MCF 10A (cell line): Measurements from ENCODE around the gene RIN1. TPM values are rescaled to one million over a fixed set of nuclear protein-coding genes. Genes with fewer than 3 reads are reported as not detected.

ENCODE experiments used
- BruUV-seq: library from RNA; stranded (reverse); fragments of 400-500 nt; replicated peaks from 2 replicates; lab custom pipeline; 2021; lab: Mats Ljungman, UMichigan
- CTCF ChIA-PET: fragments of 300-600 bp; sonication (Branson Sonifier 250); formaldehyde crosslinking; extraction: SDS; loops from one replicate; lab custom pipeline; 2021; ENCODE audit warnings: antibody characterized with exemption, inconsistent platforms; lab: Yijun Ruan, JAX
- POLR2A ChIA-PET: fragments of 300-600, 350-650 bp; sonication (Branson Sonifier 250); formaldehyde crosslinking; extraction: SDS; loops from one replicate; lab custom pipeline; 2020; ENCODE audit warnings: antibody characterized with exemption, inconsistent platforms; lab: Yijun Ruan, JAX
- DNase-seq: peaks from one replicate; pipeline ENCODE4 v3.0.0-alpha.2; 2018; ENCODE audit not compliant: unreplicated experiment
- H3K27ac Mint-ChIP-seq: one replicate; pipeline ENCODE4 v1.8.0; 2022; ENCODE audit warnings: mild to moderate bottlenecking, low read depth, mixed read lengths; ENCODE audit not compliant: unreplicated experiment
- H3K27me3 Mint-ChIP-seq: one replicate; pipeline ENCODE4 v1.8.0; 2022; ENCODE audit warnings: mixed read lengths; ENCODE audit not compliant: insufficient read depth, unreplicated experiment
- H3K36me3 Mint-ChIP-seq: one replicate; pipeline ENCODE4 v1.8.0; 2022; ENCODE audit warnings: mild to moderate bottlenecking, moderate library complexity, mixed read lengths; ENCODE audit not compliant: insufficient read depth, unreplicated experiment
- H3K4me1 Mint-ChIP-seq: one replicate; pipeline ENCODE4 v1.8.0; 2022; ENCODE audit warnings: mixed read lengths; ENCODE audit not compliant: insufficient read depth, unreplicated experiment
- H3K4me3 Mint-ChIP-seq: one replicate; pipeline ENCODE4 v1.8.0; 2022; ENCODE audit warnings: mild to moderate bottlenecking, moderate library complexity, mixed read lengths; ENCODE audit not compliant: unreplicated experiment
- H3K9me3 Mint-ChIP-seq: one replicate; pipeline ENCODE4 v1.8.0; 2022; ENCODE audit warnings: mixed read lengths; ENCODE audit not compliant: unreplicated experiment
- intact Hi-C: fragments of 100-400 bp; cut with micrococcal nuclease; formaldehyde crosslinking; loops from 2 replicates; pipeline ENCODE4 v1.14.1; 2022
- total RNA-seq: library from RNA; stranded (reverse); gene quantifications from 2 replicates; pipeline ENCODE4 v1.2.3, GENCODE V29; 2022
- TF ChIP-seq, protein P1 (sequence below): fragments of 200-600 bp; IDR thresholded peaks from one replicate; pipeline ENCODE4 v1.8.0; 2022; ENCODE audit warnings: antibody characterized with exemption, mild to moderate bottlenecking; ENCODE audit not compliant: unreplicated experiment

RIN1 gene
- total RNA-seq, 1 experiment from 2014 or later, result 50.2 TPM

- Mint-ChIP-seq H3K4me1 (peaks cover 41% of the 10 kb centered on the region), H3K4me3 (no peak overlapping the region), H3K9me3 (no peaks in the 10 kb centered on the region), H3K27ac (no peak overlapping the region), H3K27me3 (no peaks in the 10 kb centered on the region), H3K36me3 (peaks cover 29% of the 10 kb centered on the region)
- ChIA-PET POLR2A (interaction anchor here (0.9 to 2.5 kb wide), 12 partner anchors 9 to 47 kb away, joined by 3 to 16 read pairs (median 6); partner anchors contain the start of genes BRMS1 and YIF1A), CTCF (interaction anchor here (0.6 to 1.6 kb wide), 9 partner anchors 15 to 414 kb away, joined by 3 to 7 read pairs (median 3); partner anchors contain the start of gene BRMS1)
- TF ChIP-seq, protein P1, sequence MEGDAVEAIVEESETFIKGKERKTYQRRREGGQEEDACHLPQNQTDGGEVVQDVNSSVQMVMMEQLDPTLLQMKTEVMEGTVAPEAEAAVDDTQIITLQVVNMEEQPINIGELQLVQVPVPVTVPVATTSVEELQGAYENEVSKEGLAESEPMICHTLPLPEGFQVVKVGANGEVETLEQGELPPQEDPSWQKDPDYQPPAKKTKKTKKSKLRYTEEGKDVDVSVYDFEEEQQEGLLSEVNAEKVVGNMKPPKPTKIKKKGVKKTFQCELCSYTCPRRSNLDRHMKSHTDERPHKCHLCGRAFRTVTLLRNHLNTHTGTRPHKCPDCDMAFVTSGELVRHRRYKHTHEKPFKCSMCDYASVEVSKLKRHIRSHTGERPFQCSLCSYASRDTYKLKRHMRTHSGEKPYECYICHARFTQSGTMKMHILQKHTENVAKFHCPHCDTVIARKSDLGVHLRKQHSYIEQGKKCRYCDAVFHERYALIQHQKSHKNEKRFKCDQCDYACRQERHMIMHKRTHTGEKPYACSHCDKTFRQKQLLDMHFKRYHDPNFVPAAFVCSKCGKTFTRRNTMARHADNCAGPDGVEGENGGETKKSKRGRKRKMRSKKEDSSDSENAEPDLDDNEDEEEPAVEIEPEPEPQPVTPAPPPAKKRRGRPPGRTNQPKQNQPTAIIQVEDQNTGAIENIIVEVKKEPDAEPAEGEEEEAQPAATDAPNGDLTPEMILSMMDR, result no peak
- BruUV-seq, result no TSS peak
- intact Hi-C loops, result no loop called here
- no peak for DNase-seq
These were observed 7.0 kb downstream of the RIN1 start for GRCh38 chr11:66329165-66329673.

DNA sequence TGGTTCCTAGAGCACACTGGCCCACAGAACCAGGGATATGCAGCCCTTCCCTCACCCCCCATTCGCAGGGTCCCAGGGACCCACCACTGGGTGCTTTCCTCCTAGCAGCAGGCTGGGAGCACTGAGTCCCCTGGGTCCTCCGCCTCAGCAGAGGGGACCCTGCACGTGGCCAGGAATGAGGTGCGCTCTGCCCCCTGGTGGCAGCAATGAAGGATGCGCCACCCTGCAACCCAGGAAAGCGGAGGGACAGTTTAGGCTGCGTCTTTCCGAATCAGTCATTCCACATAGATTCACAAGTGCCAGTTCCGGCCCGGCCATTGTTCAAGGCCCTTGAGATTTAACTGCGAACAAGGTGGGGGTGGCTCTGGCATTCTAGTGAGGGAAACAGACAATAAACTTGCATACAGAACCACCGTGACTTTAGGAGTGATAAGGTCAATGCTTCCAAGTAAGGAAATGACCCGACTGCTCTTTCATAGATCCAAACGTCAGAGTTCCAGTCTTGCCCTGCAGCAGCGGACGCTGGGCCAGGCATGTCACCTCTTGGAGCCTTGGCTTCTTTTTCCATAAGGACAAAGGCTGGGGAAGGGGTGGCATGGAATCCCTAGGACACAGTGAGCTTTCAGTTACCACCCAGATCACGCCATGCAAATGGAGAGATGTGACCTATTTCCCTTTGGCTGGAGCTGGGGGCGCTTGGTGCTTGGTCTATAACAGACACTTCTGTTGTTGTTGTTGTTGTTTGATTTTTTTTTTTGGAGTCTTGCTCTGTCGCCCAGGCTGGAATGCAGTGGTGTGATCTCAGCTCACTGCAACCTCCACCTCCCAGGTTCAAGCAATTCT, 7.7 kb downstream of the RIN1 start:
- no TSS peak for BruUV-seq
- intact Hi-C loops, result loop anchor here (1.0 kb wide), 3 partner anchors 8 to 61 kb away; partner anchors contain the start of gene RIN1
- H3K4me1 Mint-ChIP-seq, result peaks cover 46% of the 10 kb centered on the region
- H3K9me3 Mint-ChIP-seq, result no peaks in the 10 kb centered on the region
- peaks cover 23% of the 10 kb centered on the region for H3K36me3 Mint-ChIP-seq
- H3K27ac Mint-ChIP-seq, result peak overlapping the region; percentile 4
- ChIA-PET POLR2A (interaction anchor here (0.6 to 2.5 kb wide), 8 partner anchors 9 to 40 kb away, joined by 3 to 16 read pairs (median 7); partner anchors contain the start of genes BRMS1 and YIF1A), CTCF (interaction anchor here (0.6 to 1.6 kb wide), 8 partner anchors 16 to 414 kb away, joined by 3 to 7 read pairs (median 4); partner anchors contain the start of gene BRMS1)
- TF ChIP-seq, protein P1, result peak; percentile 91
- no peaks in the 10 kb centered on the region for H3K27me3 Mint-ChIP-seq
- H3K4me3 Mint-ChIP-seq, result no peak overlapping the region
- peak; percentile 78 for DNase-seq

GRCh38 chr11:66328031-66328301, 8.3 kb downstream of the RIN1 start:
- no peak for DNase-seq
- ChIA-PET POLR2A (interaction anchor here (1.6 kb wide), 1 partner anchor 16 kb away, joined by 16 read pairs; no protein-coding TSS in a partner anchor), CTCF (no interaction called here)
- H3K27ac Mint-ChIP-seq, result peak overlapping the region; percentile 4
- H3K4me3 Mint-ChIP-seq, result no peak overlapping the region
- H3K4me1 Mint-ChIP-seq, result peaks cover 50% of the 10 kb centered on the region
- intact Hi-C loops, result loop anchor here (1.0 kb wide), 3 partner anchors 8 to 61 kb away; partner anchors contain the start of gene RIN1
- no peaks in the 10 kb centered on the region for H3K27me3 Mint-ChIP-seq
- H3K9me3 Mint-ChIP-seq, result no peaks in the 10 kb centered on the region
- peaks cover 18% of the 10 kb centered on the region for H3K36me3 Mint-ChIP-seq
- no TSS peak for BruUV-seq
- TF ChIP-seq, protein P1, result no peak
